CD4-positive, alpha-beta T cell treated with Interleukin-21 for 1 hour (primary cell): ENCODE measurements around the gene DUSP8.
"Not testable (repeated sequence)": the region's sequence is repeated elsewhere in the genome, so short reads cannot be mapped to it uniquely, and the experiment has no call there.

Experiments
- DNase-seq: peaks from one replicate; pipeline ENCODE4 v3.0.0-alpha.2; 2020

DUSP8 gene

GRCh38 chr11:1529774-1530173 lies 42.3 kb downstream of the DUSP8 start:
- no peak for DNase-seq

GRCh38 chr11:1529286-1529685 lies 42.8 kb downstream of the DUSP8 start:
- DNase-seq: no peak

- no peak for DNase-seq
These were observed 43.4 kb downstream of the DUSP8 start for GRCh38 chr11:1528710-1529109.

- no peak for DNase-seq
These were observed 45.3 kb downstream of the DUSP8 start for GRCh38 chr11:1526785-1527184.

- no peak for DNase-seq
These were observed 48.3 kb downstream of the DUSP8 start for GRCh38 chr11:1523779-1524178.

- DNase-seq: no peak
These were observed 49.0 kb downstream of the DUSP8 start for GRCh38 chr11:1523077-1523476.

GRCh38 chr11:1522081-1522424 lies 50.0 kb downstream of the DUSP8 start:
- no peak for DNase-seq

GRCh38 chr11:1521382-1522080 lies 50.5 kb downstream of the DUSP8 start:
- DNase-seq: no peak

GRCh38 chr11:1520663-1521267 lies 51.3 kb downstream of the DUSP8 start:
- DNase-seq: no peak

- DNase-seq: no peak
These were observed 51.8 kb downstream of the DUSP8 start for GRCh38 chr11:1520209-1520662.

- no peak for DNase-seq
These were observed 52.8 kb downstream of the DUSP8 start for GRCh38 chr11:1519028-1520010.

GRCh38 chr11:1518301-1518700 lies 53.8 kb downstream of the DUSP8 start:
- DNase-seq: no peak

GRCh38 chr11:1517117-1518005 lies 54.7 kb downstream of the DUSP8 start:
- DNase-seq: no peak

- no peak for DNase-seq
These were observed 55.6 kb downstream of the DUSP8 start for GRCh38 chr11:1516273-1517067.

- DNase-seq: peak; percentile 67
These were observed 56.7 kb downstream of the DUSP8 start for GRCh38 chr11:1515082-1516060.

GRCh38 chr11:1514336-1515061 lies 57.6 kb downstream of the DUSP8 start:
- no peak for DNase-seq

- DNase-seq: no peak
These were observed 58.5 kb downstream of the DUSP8 start for GRCh38 chr11:1513326-1514296.

- DNase-seq: not testable (repeated sequence)
These were observed 59.4 kb downstream of the DUSP8 start for GRCh38 chr11:1512531-1513258.
